DMS 273 treated with DMSO at 0.1 percent for 48 hours (cell line): Measurements from ENCODE around the gene CROT.
A peak's percentile ranks its signal among the peaks of the same experiment; 100 is the strongest.

Experiments
- DNase-seq: peaks from one replicate; lab custom pipeline; 2025; lab: John Stamatoyannopoulos, UW

The CROT gene

GRCh38 chr7:87345166-87345927 is at the start of gene CROT:
TSS of gene CROT (plus strand) at chr7:87345664. CDS start at chr7:87349069, 3,405 bp downstream.
- peak; percentile 94 for DNase-seq

- no peak for DNase-seq
Measured at GRCh38 chr7:87300756-87301155, 44.7 kb upstream of the CROT start.

- DNase-seq: no peak
Measured at GRCh38 chr7:87310790-87311419, 34.6 kb upstream of the CROT start.

- peak; percentile 54 for DNase-seq
Measured at GRCh38 chr7:87312215-87312865, 33.1 kb upstream of the CROT start.

- DNase-seq: no peak
Measured at GRCh38 chr7:87316097-87316700, 29.3 kb upstream of the CROT start.

DNA sequence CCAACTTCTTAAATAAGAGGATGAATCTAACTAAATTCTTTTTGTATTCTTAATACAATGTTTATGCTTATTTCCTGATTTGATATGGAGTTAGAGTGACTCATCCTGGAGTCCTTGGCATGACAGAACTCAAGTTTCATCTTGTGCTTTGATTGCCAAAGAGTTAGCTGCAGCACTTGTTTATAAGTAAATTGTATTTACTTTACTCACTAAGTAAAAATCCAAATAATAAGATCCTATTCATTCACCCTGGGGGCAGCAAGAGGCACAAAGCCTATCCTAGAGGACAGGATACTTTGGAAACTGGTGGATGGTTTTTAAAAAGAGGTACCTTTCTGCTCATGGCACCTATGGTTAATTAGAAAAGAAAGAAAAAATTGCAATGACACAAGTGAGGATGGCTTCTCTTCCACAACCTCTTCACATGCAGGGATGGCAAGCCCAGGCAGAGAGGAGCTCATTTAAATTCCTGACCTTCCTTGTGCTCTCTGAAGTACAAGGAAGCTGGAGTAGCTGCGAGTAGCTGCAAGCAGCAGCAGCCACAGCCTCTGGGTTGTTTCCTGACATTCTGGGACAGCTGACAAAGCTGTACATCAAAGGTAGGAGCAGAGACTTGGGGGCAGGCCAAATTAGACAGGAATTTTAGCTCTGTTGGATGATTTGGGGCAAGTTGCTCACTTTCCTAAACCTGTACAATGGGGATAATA is 28.5 kb upstream of the CROT start:
- DNase-seq: no peak

DNA sequence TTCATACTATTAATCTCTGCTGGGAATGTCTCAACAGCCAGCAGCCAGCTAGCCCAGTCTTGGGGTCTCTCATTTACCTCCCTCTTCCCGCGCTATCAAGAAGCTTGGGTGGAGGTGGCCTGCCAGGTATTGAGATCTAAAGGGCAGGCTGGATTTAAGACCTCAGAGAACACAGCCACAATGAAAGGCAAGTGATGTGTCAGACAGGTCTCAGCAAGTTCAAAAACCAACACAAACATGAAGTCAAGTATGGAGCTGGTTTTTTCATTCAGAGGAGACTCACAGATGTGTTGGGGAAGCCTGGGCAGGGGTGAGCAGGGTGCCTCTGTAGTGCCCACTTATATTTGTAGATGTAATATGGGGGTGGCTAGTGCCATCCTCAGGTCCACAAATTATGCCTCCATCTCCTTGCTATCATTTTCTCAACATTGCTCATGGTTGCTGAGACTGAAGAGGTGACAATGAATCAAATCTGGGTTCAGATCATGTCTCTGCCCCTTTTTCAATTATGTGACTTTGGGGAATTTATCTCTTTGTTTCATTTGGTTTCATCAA is 27.7 kb upstream of the CROT start:
- no peak for DNase-seq

- peak; percentile 58 for DNase-seq
Measured at GRCh38 chr7:87318741-87319140, 26.7 kb upstream of the CROT start.

DNA sequence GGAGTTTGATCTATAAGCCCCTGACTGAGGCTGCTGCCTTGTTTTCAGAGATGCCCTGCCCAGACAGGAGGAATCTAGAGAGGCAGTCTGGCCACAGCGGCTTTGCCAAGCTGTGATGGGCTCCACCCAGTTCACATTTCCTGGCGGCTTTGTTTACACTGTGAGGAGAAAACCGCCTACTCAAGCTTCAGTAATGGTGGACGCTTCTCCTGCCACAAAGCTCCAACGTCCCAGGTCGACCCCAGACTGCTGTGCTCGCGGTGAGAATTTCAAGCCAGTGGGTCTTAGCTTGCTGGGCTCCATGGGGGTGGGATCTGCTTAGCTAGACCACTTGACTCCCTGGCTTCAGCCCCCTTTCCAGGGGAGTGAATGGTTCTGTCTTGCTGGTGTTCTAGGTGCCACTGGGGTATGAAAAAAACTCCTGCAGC is 26.3 kb upstream of the CROT start:
- DNase-seq: peak; percentile 58

DNA sequence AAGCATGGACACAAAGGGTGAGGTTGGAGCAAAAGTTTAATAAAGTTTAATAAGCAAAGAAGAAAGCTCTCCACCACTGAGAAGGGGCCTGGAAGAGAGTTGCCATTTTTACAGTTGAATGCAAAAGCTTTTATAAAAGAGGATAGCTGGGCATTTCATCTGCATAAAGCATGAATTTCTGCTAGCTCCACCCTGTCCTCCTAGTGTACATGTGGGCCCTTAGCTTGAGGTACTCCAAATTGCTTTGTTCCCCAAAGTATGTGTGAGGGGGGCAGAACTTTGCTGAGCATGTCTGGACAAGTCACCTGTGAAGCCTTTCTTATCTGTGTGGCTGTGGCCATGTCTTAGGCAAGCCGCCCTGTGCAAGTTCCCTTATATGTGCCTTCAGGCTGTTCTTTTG is 22.6 kb upstream of the CROT start:
- no peak for DNase-seq

DNA sequence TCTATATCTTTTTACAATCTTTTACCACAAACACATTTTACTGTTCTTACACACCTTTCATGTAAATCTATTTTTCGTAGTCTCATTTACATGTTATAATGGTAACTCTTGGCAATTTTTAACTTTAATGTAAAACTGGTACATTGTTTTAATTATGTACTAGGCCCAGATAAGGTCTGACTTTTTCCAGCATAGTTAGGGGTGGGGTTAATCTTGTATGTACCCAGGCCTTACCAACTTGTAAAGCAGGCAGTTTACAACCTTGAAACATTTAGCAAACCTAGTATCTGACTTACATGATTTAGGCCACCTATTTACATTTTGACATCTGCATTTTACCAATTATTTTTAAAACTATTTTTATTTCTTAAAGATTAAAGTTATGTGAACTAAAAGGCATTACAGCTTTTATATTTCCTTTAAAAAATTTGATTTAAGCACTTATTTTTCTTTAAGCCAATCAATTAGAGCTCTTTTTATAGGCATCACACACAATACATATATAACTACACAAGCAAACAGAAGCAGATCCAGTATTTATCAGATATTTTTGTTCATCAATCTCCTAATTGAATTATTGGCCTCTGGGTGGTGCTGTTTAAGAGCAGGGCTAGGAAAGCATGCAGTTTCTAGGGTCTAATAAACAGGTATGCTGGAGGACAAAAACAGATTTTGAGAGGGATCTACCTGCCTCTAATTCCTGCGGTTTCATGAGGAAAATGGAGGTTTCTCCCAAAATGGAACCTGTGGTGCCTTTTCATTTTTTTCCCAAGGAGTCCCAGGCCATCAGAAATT is 19.7 kb upstream of the CROT start:
- DNase-seq: no peak

DNA sequence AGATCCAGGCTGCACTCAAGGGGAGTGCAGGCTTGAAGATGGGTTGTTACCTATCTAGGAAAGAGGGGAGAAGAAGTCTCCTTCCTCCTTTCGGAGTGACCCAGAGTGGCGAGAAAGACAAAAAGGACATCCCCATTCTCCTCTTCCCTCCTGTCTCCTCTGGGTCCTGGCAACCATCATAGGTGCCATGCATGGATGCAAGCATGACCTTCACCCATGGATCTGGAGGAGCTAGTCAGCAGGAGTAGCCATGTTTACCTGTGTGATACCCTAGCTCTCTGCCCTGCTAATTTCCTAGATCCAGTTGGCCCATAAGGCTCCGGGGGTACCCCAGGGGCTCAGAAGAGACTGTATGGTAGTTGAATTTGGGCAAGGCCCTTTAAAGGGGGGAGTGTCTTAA is 17.2 kb upstream of the CROT start:
- no peak for DNase-seq

DNA sequence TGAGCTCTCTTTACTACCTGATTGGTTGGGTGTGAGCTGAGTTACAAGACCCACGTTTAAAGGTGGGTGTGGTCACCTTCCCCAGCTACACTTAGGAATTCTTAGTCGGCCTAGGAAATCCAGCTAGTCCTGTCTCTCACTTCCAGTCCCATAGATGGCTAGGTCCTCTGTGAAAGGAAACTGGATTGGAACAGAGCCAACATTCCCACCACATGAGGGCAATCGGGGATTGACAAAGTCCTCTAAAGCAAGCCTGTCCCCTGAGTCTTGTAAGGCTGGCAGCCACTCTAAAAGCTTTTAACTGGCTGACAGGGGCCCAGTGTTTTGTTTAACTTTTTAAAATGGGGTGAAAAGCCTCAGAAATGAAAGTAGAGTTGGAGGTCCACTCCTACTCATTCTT is 15.1 kb upstream of the CROT start:
- no peak for DNase-seq

GRCh38 chr7:87330942-87331341 is 14.5 kb upstream of the CROT start:
- DNase-seq: no peak

DNA sequence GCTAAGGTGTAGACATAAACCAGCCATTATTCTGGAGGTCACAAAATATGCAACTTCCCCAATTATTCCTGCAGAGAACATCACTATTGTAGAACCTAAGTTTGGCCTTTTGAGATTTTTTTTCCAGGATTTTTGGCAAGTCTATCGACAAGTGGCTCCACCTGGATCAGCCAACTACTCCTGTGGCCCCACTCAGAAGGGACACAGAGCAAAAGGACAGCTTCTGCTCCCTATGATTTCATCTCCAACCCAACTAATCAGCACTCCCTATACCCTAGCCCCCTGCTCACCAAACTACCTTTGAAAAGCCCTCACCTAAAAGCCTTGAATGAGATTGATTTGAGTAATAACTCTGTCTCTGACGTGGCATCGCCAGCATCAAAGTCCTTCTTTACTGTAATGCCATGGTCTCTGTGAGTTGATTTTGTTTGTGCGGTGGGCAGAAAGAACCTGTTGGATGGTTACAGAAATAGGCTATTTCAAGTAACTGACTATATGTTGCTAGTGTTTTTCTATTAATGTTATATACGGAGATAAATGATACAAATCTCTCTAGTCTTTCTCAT is 13.7 kb upstream of the CROT start:
- no peak for DNase-seq

DNA sequence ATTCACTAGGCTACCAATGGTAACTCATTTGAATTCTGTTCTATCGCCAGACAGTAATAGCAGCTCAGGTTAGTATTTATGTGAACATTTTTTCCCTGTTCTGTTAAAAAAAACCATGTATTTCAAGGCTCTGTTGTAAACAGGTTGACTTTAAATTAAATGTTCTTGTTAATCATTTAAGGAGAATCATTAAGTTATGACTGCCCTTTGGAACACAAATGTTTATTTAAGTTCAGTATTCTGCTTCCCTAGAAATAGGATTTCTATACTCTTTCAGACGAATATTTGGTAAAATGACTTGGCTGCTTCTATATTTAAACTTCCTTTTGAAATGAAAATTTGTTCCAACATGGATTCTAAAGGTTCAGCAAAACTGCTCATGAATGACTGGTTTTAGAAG is 13.1 kb upstream of the CROT start:
- DNase-seq: no peak

- DNase-seq: no peak
Measured at GRCh38 chr7:87336136-87336535, 9.3 kb upstream of the CROT start.

- no peak for DNase-seq
Measured at GRCh38 chr7:87337331-87337730, 8.1 kb upstream of the CROT start.

DNA sequence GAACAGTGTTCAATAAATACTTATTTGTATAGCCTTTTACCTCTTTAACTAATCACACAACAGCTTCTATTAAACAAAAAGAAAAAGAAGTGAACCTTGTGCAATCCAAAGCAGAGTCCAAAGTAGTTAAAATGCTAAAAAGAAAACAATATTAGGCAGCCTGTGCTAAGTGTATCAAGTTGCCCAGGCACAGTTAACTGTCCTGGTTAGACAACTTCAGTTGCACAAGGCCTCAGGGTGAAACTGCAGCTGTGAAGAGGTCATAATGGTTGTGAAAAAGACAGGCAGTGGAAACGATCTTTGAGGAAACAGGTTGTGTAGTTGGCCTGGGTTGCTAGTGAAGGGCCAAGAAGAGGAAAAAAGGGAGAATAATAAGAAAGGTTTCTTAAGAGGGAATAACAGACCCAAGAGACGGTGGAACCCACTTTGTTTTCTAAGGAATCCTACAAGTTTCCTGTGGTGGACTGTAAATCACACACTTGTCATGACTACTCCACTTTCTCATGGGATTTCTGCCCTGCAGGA is 6.0 kb upstream of the CROT start:
- DNase-seq: no peak

GRCh38 chr7:87341441-87341840 is 4.0 kb upstream of the CROT start:
- DNase-seq: no peak
